ENCODE results near the gene ZCCHC14. TPM values are rescaled to one million over a fixed set of nuclear protein-coding genes. Genes with fewer than 3 reads are reported as not detected.

The ZCCHC14 gene
- polyA plus RNA-seq, 2 donors, result 6.8 to 8.0 TPM

DNA sequence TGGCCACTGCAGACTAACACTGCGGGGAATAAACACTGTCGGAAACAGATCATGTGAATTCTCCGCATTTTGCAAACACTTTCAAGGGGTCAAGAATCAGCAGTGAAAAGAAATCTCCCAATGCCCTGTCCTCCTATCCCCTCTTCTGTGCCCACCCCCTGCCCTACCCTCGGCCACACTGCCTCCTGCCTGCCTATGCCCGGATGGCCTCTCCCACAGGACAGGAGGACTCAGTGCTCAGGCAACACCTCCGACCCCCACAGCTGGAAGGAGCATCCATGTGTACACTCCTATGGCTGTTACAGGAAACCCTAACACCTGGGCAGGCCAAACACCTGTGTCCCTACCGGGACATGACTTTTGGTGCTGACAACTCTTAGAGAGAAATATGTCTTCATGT lies 133.7 kb downstream of the ZCCHC14 start:
- 94% methylated on average over 7 of the region's 7 CpGs for WGBS, 2 donors
- H3K27me3 ChIP-seq (ENCODE audit: control insufficient read depth in 1 of 2, insufficient read depth in 2 of 2, low read length in 2 of 2), result no peaks in the 10 kb centered on the region
- H3K4me1 ChIP-seq (ENCODE audit: control insufficient read depth in 2 of 2, insufficient read depth in 2 of 2, low read length in 1 of 2), result peaks cover 0 to under 1% of the 10 kb centered on the region in 2 donors
- no peaks in the 10 kb centered on the region for H3K9me3 ChIP-seq (ENCODE audit: control insufficient read depth in 2 of 2, insufficient read depth in 1 of 2, low read depth in 1 of 2, low read length in 1 of 2)
- no peak overlapping the region for H3K4me3 ChIP-seq (ENCODE audit: low read depth in 1 of 2, low read length in 2 of 2)
- no peak overlapping the region for H3K27ac ChIP-seq (ENCODE audit: low read depth in 2 of 2, low read length in 1 of 2)
- peaks cover 16 to 37% of the 10 kb centered on the region in 2 donors for H3K36me3 ChIP-seq (ENCODE audit: control insufficient read depth in 2 of 2, insufficient read depth in 2 of 2, low read length in 1 of 2)

GRCh38 chr16:87358696-87359095 lies 134.1 kb downstream of the ZCCHC14 start:
- H3K9me3 ChIP-seq (ENCODE audit: control insufficient read depth in 2 of 2, insufficient read depth in 1 of 2, low read depth in 1 of 2, low read length in 1 of 2), result no peaks in the 10 kb centered on the region
- H3K36me3 ChIP-seq (ENCODE audit: control insufficient read depth in 2 of 2, insufficient read depth in 2 of 2, low read length in 1 of 2), result peaks cover 16 to 37% of the 10 kb centered on the region in 2 donors
- no peak overlapping the region for H3K27ac ChIP-seq (ENCODE audit: low read depth in 2 of 2, low read length in 1 of 2)
- WGBS, 2 donors, result 87 to 90% methylated on average over 9 of the region's 9 CpGs
- H3K27me3 ChIP-seq (ENCODE audit: control insufficient read depth in 1 of 2, insufficient read depth in 2 of 2, low read length in 2 of 2), result no peaks in the 10 kb centered on the region
- H3K4me1 ChIP-seq (ENCODE audit: control insufficient read depth in 2 of 2, insufficient read depth in 2 of 2, low read length in 1 of 2), result no peaks in the 10 kb centered on the region
- H3K4me3 ChIP-seq (ENCODE audit: low read depth in 1 of 2, low read length in 2 of 2), result no peak overlapping the region

GRCh38 chr16:87358250-87358649 lies 134.6 kb downstream of the ZCCHC14 start:
- no peaks in the 10 kb centered on the region for H3K4me1 ChIP-seq (ENCODE audit: control insufficient read depth in 2 of 2, insufficient read depth in 2 of 2, low read length in 1 of 2)
- H3K36me3 ChIP-seq (ENCODE audit: control insufficient read depth in 2 of 2, insufficient read depth in 2 of 2, low read length in 1 of 2), result peaks cover 16 to 37% of the 10 kb centered on the region in 2 donors
- H3K4me3 ChIP-seq (ENCODE audit: low read depth in 1 of 2, low read length in 2 of 2), result no peak overlapping the region
- H3K27me3 ChIP-seq (ENCODE audit: control insufficient read depth in 1 of 2, insufficient read depth in 2 of 2, low read length in 2 of 2), result no peaks in the 10 kb centered on the region
- H3K9me3 ChIP-seq (ENCODE audit: control insufficient read depth in 2 of 2, insufficient read depth in 1 of 2, low read depth in 1 of 2, low read length in 1 of 2), result no peaks in the 10 kb centered on the region
- H3K27ac ChIP-seq (ENCODE audit: low read depth in 2 of 2, low read length in 1 of 2), result no peak overlapping the region
- WGBS, 2 donors, result 93 to 96% methylated on average over 17 of the region's 17 CpGs

GRCh38 chr16:87356491-87356853 lies 136.4 kb downstream of the ZCCHC14 start:
- 95% methylated on average over 8 of the region's 8 CpGs for WGBS, 2 donors
- Histone ChIP-seq H3K27me3 (ENCODE audit: control insufficient read depth in 1 of 2, insufficient read depth in 2 of 2, low read length in 2 of 2) (no peaks in the 10 kb centered on the region), H3K36me3 (ENCODE audit: control insufficient read depth in 2 of 2, insufficient read depth in 2 of 2, low read length in 1 of 2) (peaks cover 14 to 34% of the 10 kb centered on the region in 2 donors), H3K27ac (ENCODE audit: low read depth in 2 of 2, low read length in 1 of 2) (no peak overlapping the region), H3K4me1 (ENCODE audit: control insufficient read depth in 2 of 2, insufficient read depth in 2 of 2, low read length in 1 of 2) (no peaks in the 10 kb centered on the region), H3K9me3 (ENCODE audit: control insufficient read depth in 2 of 2, insufficient read depth in 1 of 2, low read depth in 1 of 2, low read length in 1 of 2) (no peaks in the 10 kb centered on the region), H3K4me3 (ENCODE audit: low read depth in 1 of 2, low read length in 2 of 2) (no peak overlapping the region)

Other genes with a start within 250 kb of the ZCCHC14 start
- 1 to 10 TPM; 3.4 to 3.8 TPM for gene C16orf95, start 175.6 kb downstream of the ZCCHC14 start, polyA plus RNA-seq
- 10 to 100 TPM; 10.4 to 12.5 TPM for gene FBXO31, start 109.2 kb downstream of the ZCCHC14 start, polyA plus RNA-seq
- gene MAP1LC3B, start 100.7 kb downstream of the ZCCHC14 start, polyA plus RNA-seq, result 10 to 100 TPM; 28.1 to 41.2 TPM
- gene JPH3, start 109.5 kb upstream of the ZCCHC14 start, polyA plus RNA-seq, result under 1 TPM; 0.04 to 0.19 TPM